Mammary epithelial cell (primary cell): Measurements from ENCODE around the gene MKRN1.

ENCODE experiments used
- CTCF ChIP-seq, 2 donors: IDR thresholded peaks in 1 of 2; conservative IDR thresholded peaks in 1 of 2; 2 replicates each; pipeline ENCODE4 v1.5.1; 2011 to 2012; ENCODE audit warnings: inconsistent platforms in 2 of 2, low read length in 2 of 2, mild to moderate bottlenecking in 2 of 2, control low read depth in 1 of 2, low read depth in 1 of 2; ENCODE audit not compliant: insufficient read depth in 1 of 2; ENCODE audit errors: extremely low read depth in 1 of 2
- EZH2 ChIP-seq: IDR thresholded peaks from 2 replicates; pipeline ENCODE4 v1.6.1; 2012; ENCODE audit warnings: low read length, inconsistent platforms, borderline replicate concordance

- TF ChIP-seq CTCF (conservative IDR thresholded peaks at IDR 0.05 in 1 of 2, IDR thresholded peaks at IDR 0.05 in 1 of 2; ENCODE audit: extremely low read depth in 1 of 2, insufficient read depth in 1 of 2, low read depth in 1 of 2, low read length in 2 of 2) (no peak), EZH2 (no peak)
These were observed 38.7 kb downstream of the MKRN1 start for GRCh38 chr7:140440593-140440992.
